Peyer's patch (tissue), 4 donors: ENCODE results near the gene LBX1.

ENCODE experiments used
- POLR2A ChIP-seq, 2 donors: fragments of 450-650 bp; IDR thresholded peaks; one replicate each; pipeline ENCODE4 v1.5.1; 2017; ENCODE audit warnings: antibody characterized with exemption in 2 of 2, mild to moderate bottlenecking in 2 of 2, moderate library complexity in 2 of 2
- TF ChIP-seq, protein P1 (sequence below), 6 experiments: fragments of 450-650 bp in 4 of 6; fragments of 200-600 bp in 2 of 6; sonication (generic) in 1 of 6; IDR thresholded peaks; one replicate each; pipeline ENCODE4 v1.5.1; 2017 to 2019; ENCODE audit warnings: antibody characterized with exemption in 6 of 6, mild to moderate bottlenecking in 3 of 6, moderate library complexity in 1 of 6

- TF ChIP-seq, protein P1, sequence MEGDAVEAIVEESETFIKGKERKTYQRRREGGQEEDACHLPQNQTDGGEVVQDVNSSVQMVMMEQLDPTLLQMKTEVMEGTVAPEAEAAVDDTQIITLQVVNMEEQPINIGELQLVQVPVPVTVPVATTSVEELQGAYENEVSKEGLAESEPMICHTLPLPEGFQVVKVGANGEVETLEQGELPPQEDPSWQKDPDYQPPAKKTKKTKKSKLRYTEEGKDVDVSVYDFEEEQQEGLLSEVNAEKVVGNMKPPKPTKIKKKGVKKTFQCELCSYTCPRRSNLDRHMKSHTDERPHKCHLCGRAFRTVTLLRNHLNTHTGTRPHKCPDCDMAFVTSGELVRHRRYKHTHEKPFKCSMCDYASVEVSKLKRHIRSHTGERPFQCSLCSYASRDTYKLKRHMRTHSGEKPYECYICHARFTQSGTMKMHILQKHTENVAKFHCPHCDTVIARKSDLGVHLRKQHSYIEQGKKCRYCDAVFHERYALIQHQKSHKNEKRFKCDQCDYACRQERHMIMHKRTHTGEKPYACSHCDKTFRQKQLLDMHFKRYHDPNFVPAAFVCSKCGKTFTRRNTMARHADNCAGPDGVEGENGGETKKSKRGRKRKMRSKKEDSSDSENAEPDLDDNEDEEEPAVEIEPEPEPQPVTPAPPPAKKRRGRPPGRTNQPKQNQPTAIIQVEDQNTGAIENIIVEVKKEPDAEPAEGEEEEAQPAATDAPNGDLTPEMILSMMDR (IDR thresholded peaks at IDR 0.05) = no peak
- TF ChIP-seq POLR2A (IDR thresholded peaks at IDR 0.05) = no peak
Measured at GRCh38 chr10:101235766-101236165, 6.5 kb upstream of the LBX1 start.
